CD4-positive, alpha-beta memory T cell (primary cell): ENCODE results near the gene TMEM126B. TPM values are rescaled to one million over a fixed set of nuclear protein-coding genes. Genes with fewer than 3 reads are reported as not detected.
A peak's percentile ranks its signal among the peaks of the same experiment; 100 is the strongest.

ENCODE experiments used
- CTCF ChIA-PET: fragments of 350-600 bp; sonication (Branson Sonifier 250); formaldehyde crosslinking; loops from one replicate; lab custom pipeline; 2021; ENCODE audit warnings: inconsistent platforms; ENCODE audit not compliant: partially characterized antibody; lab: Charles Lee
- POLR2A ChIA-PET: fragments of 350-600 bp; sonication (Branson Sonifier 250); formaldehyde crosslinking; loops from one replicate; lab custom pipeline; 2021; ENCODE audit not compliant: partially characterized antibody; lab: Charles Lee
- DNase-seq, 5 donors: peaks; one replicate each; pipeline versions ENCODE4 v3.0.0 to v3.0.0-alpha.2; 2020 to 2022; ENCODE audit warnings: mixed read lengths in 1 of 5
- H3K27ac ChIP-seq: one replicate; pipeline ENCODE4 v1.7.0; 2013; ENCODE audit warnings: low read depth, low read length
- H3K27me3 ChIP-seq: 2 replicates; pipeline ENCODE4 v1.7.0; 2013; ENCODE audit warnings: mild to moderate bottlenecking, low read length, moderate library complexity; ENCODE audit not compliant: insufficient read depth
- H3K36me3 ChIP-seq: 2 replicates; pipeline ENCODE4 v1.7.0; 2013; ENCODE audit warnings: mild to moderate bottlenecking, low read length, moderate library complexity; ENCODE audit not compliant: insufficient read depth
- H3K4me1 ChIP-seq: 2 replicates; pipeline ENCODE4 v1.7.0; 2013; ENCODE audit warnings: mild to moderate bottlenecking, low read length, moderate library complexity; ENCODE audit not compliant: insufficient read depth
- H3K4me3 ChIP-seq, 2 donors: one replicate each; pipeline ENCODE4 v1.7.0; 2013; ENCODE audit warnings: low read length in 2 of 2, mild to moderate bottlenecking in 1 of 2
- H3K9me3 ChIP-seq, 2 donors: one replicate each; pipeline ENCODE4 v1.7.0; 2013; ENCODE audit warnings: low read length in 2 of 2, control low read depth in 1 of 2; ENCODE audit not compliant: control insufficient read depth in 1 of 2
- H3K27ac Mint-ChIP-seq, 7 donors: one replicate each; pipeline ENCODE4 v1.8.0; 2020 to 2021; ENCODE audit warnings: mixed read lengths in 7 of 7, mild to moderate bottlenecking in 6 of 7, inconsistent platforms in 3 of 7, moderate library complexity in 3 of 7
- H3K27me3 Mint-ChIP-seq, 2 donors: one replicate each; pipeline ENCODE4 v1.8.0; 2020 to 2021; ENCODE audit warnings: mixed read lengths in 2 of 2
- H3K36me3 Mint-ChIP-seq, 2 donors: one replicate each; pipeline ENCODE4 v1.8.0; 2020 to 2021; ENCODE audit warnings: mixed read lengths in 2 of 2, inconsistent platforms in 1 of 2, mild to moderate bottlenecking in 1 of 2
- H3K4me1 Mint-ChIP-seq, 4 donors: one replicate each; pipeline ENCODE4 v1.8.0; 2020 to 2021; ENCODE audit warnings: mixed read lengths in 4 of 4, mild to moderate bottlenecking in 1 of 4
- H3K4me3 Mint-ChIP-seq, 8 donors: one replicate each; pipeline ENCODE4 v1.8.0; 2020 to 2021; ENCODE audit warnings: mixed read lengths in 8 of 8, mild to moderate bottlenecking in 7 of 8, moderate library complexity in 6 of 8, inconsistent platforms in 3 of 8
- H3K9me3 Mint-ChIP-seq, 8 donors: one replicate each; pipeline ENCODE4 v1.8.0; 2020 to 2021; ENCODE audit warnings: mixed read lengths in 8 of 8, mild to moderate bottlenecking in 5 of 8, inconsistent platforms in 3 of 8, moderate library complexity in 1 of 8
- intact Hi-C: fragments of 100-400 bp; cut with micrococcal nuclease; formaldehyde crosslinking; loops from one replicate; pipeline ENCODE4 v1.15.1; 2023
- polyA plus RNA-seq, 2 donors: library from polyadenylated mRNA; unstranded; fragments of 300-500 nt; fragmentation: Illumina TruSeq; gene quantifications; one replicate each; pipeline ENCODE4 v1.2.3, GENCODE V29; 2021
- total RNA-seq, 2 experiments: library from RNA; stranded (reverse); gene quantifications; one replicate each; pipeline ENCODE4 v1.2.3, GENCODE V29; 2021

TMEM126B gene
- 10 to 100 TPM; 40.9 to 46.8 TPM for total RNA-seq
- 10 to 100 TPM; 66.6 to 73.4 TPM for polyA plus RNA-seq

DNA sequence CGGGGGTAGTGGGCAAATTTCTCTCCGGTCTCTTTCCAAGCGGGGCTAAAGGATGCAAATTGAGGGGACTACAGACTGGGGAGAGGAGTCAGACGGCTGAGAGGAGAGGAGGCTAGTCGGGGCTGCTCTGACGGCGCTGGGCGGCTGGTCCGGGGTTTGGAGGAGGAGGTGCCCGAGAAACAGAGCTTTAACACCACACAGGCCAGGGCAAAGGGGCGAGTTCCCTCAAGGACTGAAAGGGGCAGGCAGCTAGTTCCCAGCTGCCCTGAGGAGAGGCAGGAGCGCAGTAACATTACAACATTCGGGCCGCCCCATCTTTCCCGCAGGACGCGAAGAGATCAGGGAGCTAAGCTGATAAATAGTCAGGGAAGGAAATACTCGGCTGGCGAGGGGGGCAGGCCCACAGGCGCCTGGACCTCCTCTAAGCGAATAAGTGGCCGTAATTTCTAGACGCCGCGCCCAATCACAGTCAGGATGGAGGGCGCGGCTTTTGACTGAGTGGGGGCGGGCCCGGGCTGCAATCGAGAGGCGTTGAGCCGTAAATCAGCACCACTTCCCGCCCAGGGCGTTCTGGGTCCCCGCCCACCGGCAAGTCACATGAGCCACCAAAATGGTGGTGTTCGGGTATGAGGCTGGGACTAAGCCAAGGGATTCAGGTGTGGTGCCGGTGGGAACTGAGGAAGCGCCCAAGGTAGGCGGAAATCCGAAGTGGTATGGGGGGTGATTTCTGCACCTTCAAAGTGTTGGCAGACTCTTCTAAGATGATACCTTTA lies at the start of gene TMEM126B:
TMEM126B (plus strand) TSS at position 596 of the 773 bp plus-strand sequence; CDS start at position 611, 15 bp downstream.
- H3K27me3 Mint-ChIP-seq, result peaks cover 0 to 2% of the 10 kb centered on the region in 2 donors

GRCh38 chr11:85582111-85582510 lies 46.3 kb upstream of the TMEM126B start:
- no peaks in the 10 kb centered on the region for H3K4me1 ChIP-seq
- H3K27me3 ChIP-seq, result no peaks in the 10 kb centered on the region
- intact Hi-C loops, result no loop called here
- no peak overlapping the region for H3K4me3 Mint-ChIP-seq
- H3K36me3 Mint-ChIP-seq, result no peaks in the 10 kb centered on the region
- H3K4me3 ChIP-seq, result no peak overlapping the region
- peaks cover 0 to 10% of the 10 kb centered on the region in 2 donors for H3K27me3 Mint-ChIP-seq
- H3K27ac ChIP-seq, result no peak overlapping the region
- H3K4me1 Mint-ChIP-seq, result peaks cover 0 to 4% (median 0%) of the 10 kb centered on the region in 4 donors
- no peaks in the 10 kb centered on the region for H3K9me3 ChIP-seq
- POLR2A ChIA-PET, result no interaction called here
- H3K27ac Mint-ChIP-seq, result no peak overlapping the region
- H3K9me3 Mint-ChIP-seq, result peaks cover 0 to 8% (median 0%) of the 10 kb centered on the region in 8 donors
- H3K36me3 ChIP-seq, result no peaks in the 10 kb centered on the region
- no peak for DNase-seq
- CTCF ChIA-PET, result no interaction called here

More for the DNA sequence above, at the start of gene TMEM126B:
- Mint-ChIP-seq H3K27ac (peak within 1 kb of the TSS; percentile 91 to 99 (median 97)), H3K4me1 (peaks cover 27 to 47% (median 36%) of the 10 kb centered on the region in 4 donors), H3K36me3 (peaks cover 9 to 29% of the 10 kb centered on the region in 2 donors), H3K9me3 (peaks cover 0 to 1% (median 0%) of the 10 kb centered on the region in 8 donors), H3K4me3 (peak within 1 kb of the TSS; percentile 93 to 99 (median 98))
- peak; percentile 92 to 97 (median 94) for DNase-seq
- H3K27ac ChIP-seq, result peak within 1 kb of the TSS; percentile 82
- peaks cover 30% of the 10 kb centered on the region for H3K4me1 ChIP-seq
- POLR2A ChIA-PET, result interaction anchor here (0.8 to 4.3 kb wide), 16 partner anchors 10 to 674 kb away, joined by 3 to 68 read pairs (median 8); partner anchors contain the start of genes CCDC83, CREBZF, EED and HIKESHI
- intact Hi-C loops, result loop anchor here (1.0 to 2.0 kb wide), 8 partner anchors 19 to 675 kb away; partner anchors contain the start of genes HIKESHI, PICALM and TMEM126A
- H3K4me3 ChIP-seq, result peak within 1 kb of the TSS; percentile 58 to 73
- CTCF ChIA-PET, result interaction anchor here (0.8 to 1.8 kb wide), 9 partner anchors 12 to 666 kb away, joined by 3 to 11 read pairs (median 4); partner anchors contain the start of genes CCDC83, EED and TMEM126A
- no peaks in the 10 kb centered on the region for H3K27me3 ChIP-seq
- peaks cover 6% of the 10 kb centered on the region for H3K36me3 ChIP-seq
- no peaks in the 10 kb centered on the region for H3K9me3 ChIP-seq

DNA sequence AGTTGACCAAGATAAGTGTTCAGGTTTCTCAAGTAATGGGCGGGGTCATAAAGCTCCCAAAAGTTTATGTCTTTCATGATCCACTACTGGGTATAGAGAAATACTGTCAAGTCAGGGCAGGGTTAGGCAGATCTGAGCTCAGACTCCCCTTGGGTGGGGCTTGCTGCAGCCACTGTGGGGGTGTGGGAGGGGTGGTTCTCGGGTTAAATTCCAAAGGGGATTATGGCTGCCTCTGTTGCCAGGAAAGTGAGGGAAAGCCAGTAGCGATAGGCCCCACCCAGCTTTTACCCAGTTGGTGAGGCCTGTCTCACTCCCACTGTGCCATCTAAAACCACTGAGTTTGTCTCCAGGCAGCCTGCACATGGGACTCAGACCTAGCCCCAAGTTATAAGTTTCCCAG lies 39.0 kb upstream of the TMEM126B start:
- Histone ChIP-seq H3K9me3 (no peaks in the 10 kb centered on the region), H3K4me3 (no peak overlapping the region), H3K36me3 (no peaks in the 10 kb centered on the region), H3K27ac (no peak overlapping the region), H3K4me1 (no peaks in the 10 kb centered on the region), H3K27me3 (no peaks in the 10 kb centered on the region)
- CTCF ChIA-PET, result interaction anchor here (1.7 kb wide), 1 partner anchor 605 kb away, joined by 4 read pairs; no protein-coding TSS in a partner anchor
- no peak for DNase-seq
- Mint-ChIP-seq H3K4me1 (no peaks in the 10 kb centered on the region), H3K27me3 (peaks cover 5 to 12% of the 10 kb centered on the region in 2 donors), H3K36me3 (no peaks in the 10 kb centered on the region), H3K27ac (no peak overlapping the region), H3K9me3 (peaks cover 0 to 15% (median 9%) of the 10 kb centered on the region in 8 donors), H3K4me3 (no peak overlapping the region)
- intact Hi-C loops, result no loop called here
- POLR2A ChIA-PET, result no interaction called here

GRCh38 chr11:85590848-85591483 lies 37.4 kb upstream of the TMEM126B start:
- H3K36me3 Mint-ChIP-seq, result no peaks in the 10 kb centered on the region
- H3K27ac Mint-ChIP-seq, result no peak overlapping the region
- peaks cover 5 to 12% of the 10 kb centered on the region in 2 donors for H3K27me3 Mint-ChIP-seq
- no peak overlapping the region for H3K4me3 Mint-ChIP-seq
- POLR2A ChIA-PET, result no interaction called here
- no peaks in the 10 kb centered on the region for H3K4me1 Mint-ChIP-seq
- no peak overlapping the region for H3K4me3 ChIP-seq
- no peaks in the 10 kb centered on the region for H3K9me3 ChIP-seq
- H3K36me3 ChIP-seq, result no peaks in the 10 kb centered on the region
- DNase-seq, result no peak
- H3K9me3 Mint-ChIP-seq, result peaks cover 0 to 15% (median 8%) of the 10 kb centered on the region in 8 donors
- CTCF ChIA-PET, result no interaction called here
- no peaks in the 10 kb centered on the region for H3K4me1 ChIP-seq
- H3K27ac ChIP-seq, result no peak overlapping the region
- H3K27me3 ChIP-seq, result no peaks in the 10 kb centered on the region
- intact Hi-C loops, result loop anchor here (10.0 kb wide), 1 partner anchor 394 kb away; no protein-coding TSS in a partner anchor

DNA sequence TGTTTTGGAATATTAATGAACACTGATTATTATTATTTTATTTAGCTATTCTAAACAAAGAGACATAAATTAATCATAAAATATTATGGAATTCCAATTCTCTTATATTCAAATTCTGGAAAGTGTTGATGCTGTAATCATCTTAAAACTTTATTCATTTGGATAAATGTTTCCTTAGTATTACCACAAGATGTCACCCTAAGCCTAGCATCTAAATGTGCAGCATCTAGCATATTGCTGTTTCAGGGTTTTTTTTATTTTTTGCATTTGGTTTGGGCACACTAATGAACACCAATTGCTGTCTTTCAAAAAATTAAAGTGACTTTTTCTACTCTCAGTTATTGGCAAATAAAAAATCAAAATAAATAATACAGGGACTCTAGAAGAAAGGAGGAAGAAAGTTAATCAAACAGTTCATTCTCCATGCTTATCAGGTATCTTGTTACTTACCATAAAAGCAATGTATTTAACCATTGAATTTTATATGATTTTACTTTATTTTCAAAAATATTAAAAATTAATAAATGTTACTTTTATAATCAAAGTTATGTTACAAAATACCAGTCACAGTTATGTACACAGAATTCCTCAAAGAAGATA lies 33.0 kb upstream of the TMEM126B start:
- H3K27ac ChIP-seq, result no peak overlapping the region
- no peaks in the 10 kb centered on the region for H3K36me3 ChIP-seq
- Mint-ChIP-seq H3K9me3 (no peaks in the 10 kb centered on the region), H3K4me1 (no peaks in the 10 kb centered on the region), H3K27ac (no peak overlapping the region), H3K27me3 (peaks cover 0 to 3% of the 10 kb centered on the region in 2 donors), H3K36me3 (no peaks in the 10 kb centered on the region), H3K4me3 (no peak overlapping the region)
- no peaks in the 10 kb centered on the region for H3K9me3 ChIP-seq
- no peaks in the 10 kb centered on the region for H3K4me1 ChIP-seq
- ChIA-PET CTCF (interaction anchor here (0.7 to 1.6 kb wide), 10 partner anchors 18 to 1209 kb away, joined by 3 to 7 read pairs (median 3); no protein-coding TSS in a partner anchor), POLR2A (no interaction called here)
- no peak overlapping the region for H3K4me3 ChIP-seq
- peak in 4 of 5 donors; percentile 41 to 63 (median 54) for DNase-seq
- intact Hi-C loops, result loop anchor here (1.0 to 10.0 kb wide), 11 partner anchors 33 to 1697 kb away; partner anchors contain the start of genes CCDC83 and TMEM126B
- no peaks in the 10 kb centered on the region for H3K27me3 ChIP-seq

DNA sequence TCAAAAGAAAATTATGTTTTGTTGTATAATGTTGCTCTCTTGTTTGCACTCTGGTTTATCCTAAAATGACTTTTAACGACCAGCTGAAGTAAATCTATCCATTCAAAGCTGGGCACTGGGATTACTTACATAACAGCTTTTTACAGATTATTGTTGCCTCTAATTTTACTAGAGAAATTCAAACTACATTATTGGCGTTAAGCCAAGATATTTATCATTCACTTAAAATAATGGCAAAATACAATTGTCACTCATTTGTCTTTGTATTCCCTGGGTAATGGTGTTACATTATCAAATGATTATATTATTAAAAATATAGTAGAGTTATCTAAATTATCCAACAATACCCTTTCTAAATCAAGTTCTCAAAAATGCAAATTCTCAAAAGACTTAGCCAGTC lies 31.5 kb upstream of the TMEM126B start:
- Histone ChIP-seq H3K27ac (no peak overlapping the region), H3K4me3 (no peak overlapping the region), H3K4me1 (no peaks in the 10 kb centered on the region), H3K36me3 (no peaks in the 10 kb centered on the region), H3K9me3 (no peaks in the 10 kb centered on the region), H3K27me3 (no peaks in the 10 kb centered on the region)
- intact Hi-C loops, result loop anchor here (5.0 to 10.0 kb wide), 3 partner anchors 95 to 1695 kb away; no protein-coding TSS in a partner anchor
- Mint-ChIP-seq H3K4me3 (no peak overlapping the region), H3K27ac (no peak overlapping the region), H3K9me3 (no peaks in the 10 kb centered on the region), H3K4me1 (no peaks in the 10 kb centered on the region), H3K27me3 (peaks cover 0 to 1% of the 10 kb centered on the region in 2 donors), H3K36me3 (no peaks in the 10 kb centered on the region)
- no peak for DNase-seq
- ChIA-PET POLR2A (no interaction called here), CTCF (interaction anchor here (0.8 to 1.8 kb wide), 5 partner anchors 51 to 694 kb away, joined by 3 to 8 read pairs (median 3); partner anchors contain the start of genes CCDC83 and TMEM126A)
